Measurements from ENCODE around the gene EFHC1.

DNA sequence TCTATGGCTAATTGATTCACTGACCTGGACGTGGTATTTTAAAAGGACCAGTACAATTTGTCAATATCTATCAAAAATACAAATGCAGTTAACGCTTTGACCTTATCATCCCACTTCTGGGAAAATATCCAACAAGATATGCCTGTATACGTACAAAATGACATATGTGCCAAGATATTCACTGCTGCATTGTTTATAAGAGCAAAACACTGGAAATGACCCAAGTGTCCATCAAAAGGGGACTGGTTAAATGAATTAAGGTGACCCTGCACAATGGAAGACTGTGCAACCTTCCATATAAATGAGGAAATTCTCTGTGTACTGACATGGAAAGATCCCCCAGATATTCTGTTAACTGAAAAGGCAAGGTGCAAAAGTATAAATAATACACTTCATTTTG is 142.8 kb downstream of the EFHC1 start:
- TF ChIP-seq RAD21 (IDR thresholded peaks at IDR 0.05; ENCODE audit: low read depth), result no peak
- no peak for TF ChIP-seq EZH2 (IDR thresholded peaks at IDR 0.05)
- TF ChIP-seq, protein P1, sequence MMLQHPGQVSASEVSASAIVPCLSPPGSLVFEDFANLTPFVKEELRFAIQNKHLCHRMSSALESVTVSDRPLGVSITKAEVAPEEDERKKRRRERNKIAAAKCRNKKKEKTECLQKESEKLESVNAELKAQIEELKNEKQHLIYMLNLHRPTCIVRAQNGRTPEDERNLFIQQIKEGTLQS (IDR thresholded peaks at IDR 0.05), result no peak
- TF ChIP-seq, protein P2, sequence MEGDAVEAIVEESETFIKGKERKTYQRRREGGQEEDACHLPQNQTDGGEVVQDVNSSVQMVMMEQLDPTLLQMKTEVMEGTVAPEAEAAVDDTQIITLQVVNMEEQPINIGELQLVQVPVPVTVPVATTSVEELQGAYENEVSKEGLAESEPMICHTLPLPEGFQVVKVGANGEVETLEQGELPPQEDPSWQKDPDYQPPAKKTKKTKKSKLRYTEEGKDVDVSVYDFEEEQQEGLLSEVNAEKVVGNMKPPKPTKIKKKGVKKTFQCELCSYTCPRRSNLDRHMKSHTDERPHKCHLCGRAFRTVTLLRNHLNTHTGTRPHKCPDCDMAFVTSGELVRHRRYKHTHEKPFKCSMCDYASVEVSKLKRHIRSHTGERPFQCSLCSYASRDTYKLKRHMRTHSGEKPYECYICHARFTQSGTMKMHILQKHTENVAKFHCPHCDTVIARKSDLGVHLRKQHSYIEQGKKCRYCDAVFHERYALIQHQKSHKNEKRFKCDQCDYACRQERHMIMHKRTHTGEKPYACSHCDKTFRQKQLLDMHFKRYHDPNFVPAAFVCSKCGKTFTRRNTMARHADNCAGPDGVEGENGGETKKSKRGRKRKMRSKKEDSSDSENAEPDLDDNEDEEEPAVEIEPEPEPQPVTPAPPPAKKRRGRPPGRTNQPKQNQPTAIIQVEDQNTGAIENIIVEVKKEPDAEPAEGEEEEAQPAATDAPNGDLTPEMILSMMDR (IDR thresholded peaks at IDR 0.05 in 2 of 3, conservative IDR thresholded peaks at IDR 0.05 in 1 of 3; ENCODE audit: borderline replicate concordance in 1 of 3, insufficient read depth in 1 of 3, low read depth in 2 of 3, low read length in 2 of 3), result no peak
- TF ChIP-seq, protein P3, sequence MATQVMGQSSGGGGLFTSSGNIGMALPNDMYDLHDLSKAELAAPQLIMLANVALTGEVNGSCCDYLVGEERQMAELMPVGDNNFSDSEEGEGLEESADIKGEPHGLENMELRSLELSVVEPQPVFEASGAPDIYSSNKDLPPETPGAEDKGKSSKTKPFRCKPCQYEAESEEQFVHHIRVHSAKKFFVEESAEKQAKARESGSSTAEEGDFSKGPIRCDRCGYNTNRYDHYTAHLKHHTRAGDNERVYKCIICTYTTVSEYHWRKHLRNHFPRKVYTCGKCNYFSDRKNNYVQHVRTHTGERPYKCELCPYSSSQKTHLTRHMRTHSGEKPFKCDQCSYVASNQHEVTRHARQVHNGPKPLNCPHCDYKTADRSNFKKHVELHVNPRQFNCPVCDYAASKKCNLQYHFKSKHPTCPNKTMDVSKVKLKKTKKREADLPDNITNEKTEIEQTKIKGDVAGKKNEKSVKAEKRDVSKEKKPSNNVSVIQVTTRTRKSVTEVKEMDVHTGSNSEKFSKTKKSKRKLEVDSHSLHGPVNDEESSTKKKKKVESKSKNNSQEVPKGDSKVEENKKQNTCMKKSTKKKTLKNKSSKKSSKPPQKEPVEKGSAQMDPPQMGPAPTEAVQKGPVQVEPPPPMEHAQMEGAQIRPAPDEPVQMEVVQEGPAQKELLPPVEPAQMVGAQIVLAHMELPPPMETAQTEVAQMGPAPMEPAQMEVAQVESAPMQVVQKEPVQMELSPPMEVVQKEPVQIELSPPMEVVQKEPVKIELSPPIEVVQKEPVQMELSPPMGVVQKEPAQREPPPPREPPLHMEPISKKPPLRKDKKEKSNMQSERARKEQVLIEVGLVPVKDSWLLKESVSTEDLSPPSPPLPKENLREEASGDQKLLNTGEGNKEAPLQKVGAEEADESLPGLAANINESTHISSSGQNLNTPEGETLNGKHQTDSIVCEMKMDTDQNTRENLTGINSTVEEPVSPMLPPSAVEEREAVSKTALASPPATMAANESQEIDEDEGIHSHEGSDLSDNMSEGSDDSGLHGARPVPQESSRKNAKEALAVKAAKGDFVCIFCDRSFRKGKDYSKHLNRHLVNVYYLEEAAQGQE (IDR thresholded peaks at IDR 0.05; ENCODE audit: low read depth), result no peak
- TF ChIP-seq ELF1 (IDR thresholded peaks at IDR 0.05; ENCODE audit: borderline replicate concordance, low read depth), result no peak
- TF ChIP-seq ZNF274 (IDR thresholded peaks at IDR 0.05; ENCODE audit: low read depth, low read length), result no peak
- TF ChIP-seq, protein P4, sequence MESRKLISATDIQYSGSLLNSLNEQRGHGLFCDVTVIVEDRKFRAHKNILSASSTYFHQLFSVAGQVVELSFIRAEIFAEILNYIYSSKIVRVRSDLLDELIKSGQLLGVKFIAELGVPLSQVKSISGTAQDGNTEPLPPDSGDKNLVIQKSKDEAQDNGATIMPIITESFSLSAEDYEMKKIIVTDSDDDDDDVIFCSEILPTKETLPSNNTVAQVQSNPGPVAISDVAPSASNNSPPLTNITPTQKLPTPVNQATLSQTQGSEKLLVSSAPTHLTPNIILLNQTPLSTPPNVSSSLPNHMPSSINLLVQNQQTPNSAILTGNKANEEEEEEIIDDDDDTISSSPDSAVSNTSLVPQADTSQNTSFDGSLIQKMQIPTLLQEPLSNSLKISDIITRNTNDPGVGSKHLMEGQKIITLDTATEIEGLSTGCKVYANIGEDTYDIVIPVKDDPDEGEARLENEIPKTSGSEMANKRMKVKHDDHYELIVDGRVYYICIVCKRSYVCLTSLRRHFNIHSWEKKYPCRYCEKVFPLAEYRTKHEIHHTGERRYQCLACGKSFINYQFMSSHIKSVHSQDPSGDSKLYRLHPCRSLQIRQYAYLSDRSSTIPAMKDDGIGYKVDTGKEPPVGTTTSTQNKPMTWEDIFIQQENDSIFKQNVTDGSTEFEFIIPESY (IDR thresholded peaks at IDR 0.05; ENCODE audit: extremely low read depth, insufficient replicate concordance, low read length), result no peak
- TF ChIP-seq SIN3A (IDR thresholded peaks at IDR 0.05; ENCODE audit: low read depth), result no peak
- no peak for TF ChIP-seq FOSL1 (IDR thresholded peaks at IDR 0.05; ENCODE audit: low read depth)
- no peak for TF ChIP-seq POLR2A (IDR thresholded peaks at IDR 0.05; ENCODE audit: borderline replicate concordance, extremely low read depth, insufficient read depth, insufficient read length)
- no peak for TF ChIP-seq SRF (IDR thresholded peaks at IDR 0.05; ENCODE audit: low read depth)
- no peak for TF ChIP-seq POLR2AphosphoS5 (IDR thresholded peaks at IDR 0.05; ENCODE audit: low read depth, low read length)
- no peak for TF ChIP-seq JUND (IDR thresholded peaks at IDR 0.05)

Measured in HCT116 (cell line).